Measurements from ENCODE around the gene AKR1C3. TPM values are rescaled to one million over a fixed set of nuclear protein-coding genes. Genes with fewer than 3 reads are reported as not detected.
"Not testable (repeated sequence)": the region's sequence is repeated elsewhere in the genome, so short reads cannot be mapped to it uniquely, and the experiment has no call there.

Gene AKR1C3
- total RNA-seq, 1 donor from 2014 or later: 84.4 TPM

GRCh38 chr10:5123886-5124285 is 29.7 kb downstream of the AKR1C3 start:
- no peak for TF ChIP-seq CTCF (IDR thresholded peaks at IDR 0.05)
- intact Hi-C loops (cut with DNase I): no loop called here
- Histone ChIP-seq H3K36me3 (no peaks in the 10 kb centered on the region), H3K9me3 (no peaks in the 10 kb centered on the region), H3K27ac (no peak overlapping the region), H3K4me1 (no peaks in the 10 kb centered on the region), H3K27me3 (ENCODE audit: low read depth) (no peaks in the 10 kb centered on the region), H3K4me3 (no peak overlapping the region)
- DNase-seq (no peak), ATAC-seq (no peak)

GRCh38 chr10:5125315-5126044 is 31.3 kb downstream of the AKR1C3 start:
- no peaks in the 10 kb centered on the region for H3K36me3 ChIP-seq
- intact Hi-C loops (cut with DNase I): no loop called here
- TF ChIP-seq CTCF (IDR thresholded peaks at IDR 0.05): no peak
- H3K27me3 ChIP-seq (ENCODE audit: low read depth): no peaks in the 10 kb centered on the region
- ATAC-seq (no peak), DNase-seq (no peak)
- H3K4me1 ChIP-seq: no peaks in the 10 kb centered on the region
- H3K27ac ChIP-seq: no peak overlapping the region
- no peaks in the 10 kb centered on the region for H3K9me3 ChIP-seq
- no peak overlapping the region for H3K4me3 ChIP-seq

GRCh38 chr10:5135581-5135980 is 41.4 kb downstream of the AKR1C3 start:
- DNase-seq (no peak), ATAC-seq (no peak)
- intact Hi-C loops (cut with DNase I): no loop called here
- Histone ChIP-seq H3K4me3 (no peak overlapping the region), H3K27ac (no peak overlapping the region), H3K36me3 (no peaks in the 10 kb centered on the region), H3K9me3 (peaks cover 23% of the 10 kb centered on the region), H3K4me1 (no peaks in the 10 kb centered on the region), H3K27me3 (ENCODE audit: low read depth) (no peaks in the 10 kb centered on the region)
- no peak for TF ChIP-seq CTCF (IDR thresholded peaks at IDR 0.05)

GRCh38 chr10:5136468-5137087 is 42.4 kb downstream of the AKR1C3 start:
- H3K4me3 ChIP-seq: no peak overlapping the region
- intact Hi-C loops (cut with DNase I): no loop called here
- no peaks in the 10 kb centered on the region for H3K4me1 ChIP-seq
- DNase-seq (no peak), ATAC-seq (no peak)
- no peaks in the 10 kb centered on the region for H3K27me3 ChIP-seq (ENCODE audit: low read depth)
- no peak for TF ChIP-seq CTCF (IDR thresholded peaks at IDR 0.05)
- H3K9me3 ChIP-seq: peaks cover 23% of the 10 kb centered on the region
- H3K27ac ChIP-seq: no peak overlapping the region
- H3K36me3 ChIP-seq: no peaks in the 10 kb centered on the region

- H3K9me3 ChIP-seq: peaks cover 23% of the 10 kb centered on the region
- H3K4me1 ChIP-seq; H3K4me3 ChIP-seq; H3K36me3 ChIP-seq; intact Hi-C loops (cut with DNase I); DNase-seq; ATAC-seq; H3K27ac ChIP-seq; H3K27me3 ChIP-seq (ENCODE audit: low read depth): not testable (repeated sequence)
Measured at GRCh38 chr10:5137699-5138098, 43.5 kb downstream of the AKR1C3 start.

GRCh38 chr10:5142199-5142598 is 48.0 kb downstream of the AKR1C3 start:
- ATAC-seq (no peak), DNase-seq (no peak)
- H3K27ac ChIP-seq: no peak overlapping the region
- no peaks in the 10 kb centered on the region for H3K4me1 ChIP-seq
- no peak overlapping the region for H3K4me3 ChIP-seq
- H3K9me3 ChIP-seq: peaks cover 9% of the 10 kb centered on the region
- TF ChIP-seq CTCF (IDR thresholded peaks at IDR 0.05): no peak
- intact Hi-C loops (cut with DNase I): no loop called here
- no peaks in the 10 kb centered on the region for H3K27me3 ChIP-seq (ENCODE audit: low read depth)
- H3K36me3 ChIP-seq: no peaks in the 10 kb centered on the region
